K562 (cell line): Measurements from ENCODE around the gene USP16. TPM values are rescaled to one million over a fixed set of nuclear protein-coding genes. Genes with fewer than 3 reads are reported as not detected.

Source experiments
- BRD9 ChIP-seq: fragments of 450-650 bp; IDR thresholded peaks from 2 replicates; pipeline ENCODE4 v1.6.1; 2018; ENCODE audit warnings: low read depth; ENCODE audit not compliant: partially characterized antibody
- KAT2B ChIP-seq: IDR thresholded peaks from one replicate; pipeline ENCODE4 v1.6.1; 2012; ENCODE audit warnings: low read depth, mild to moderate bottlenecking, control low read depth, inconsistent platforms, low read length, moderate library complexity
- NUFIP1 ChIP-seq: fragments of 450-650 bp; IDR thresholded peaks from 2 replicates; pipeline ENCODE4 v1.6.1; 2018; ENCODE audit not compliant: partially characterized antibody
- PTBP1 ChIP-seq: fragments of 200-400 bp; formaldehyde crosslinking; IDR thresholded peaks from 2 replicates; pipeline ENCODE4 v1.6.1; 2017; ENCODE audit warnings: low read depth, low read length
- RBBP5 ChIP-seq: fragments of 200-600 bp; sonication (generic); IDR thresholded peaks from 2 replicates; pipeline ENCODE4 v1.6.1; 2012; ENCODE audit warnings: borderline replicate concordance, mild to moderate bottlenecking, low read length, control low read depth, inconsistent platforms; ENCODE audit not compliant: insufficient read depth, poor library complexity, severe bottlenecking
- REST ChIP-seq, 2 experiments: fragments of 450-650 bp; formaldehyde crosslinking in 1 of 2; IDR thresholded peaks; 2 replicates each; pipeline versions ENCODE4 v1.4.0 to v1.6.1; 2014 to 2020; ENCODE audit warnings: mild to moderate bottlenecking in 2 of 2, borderline replicate concordance in 1 of 2, low read depth in 1 of 2
- RUNX1 ChIP-seq: sonication (generic); IDR thresholded peaks from 2 replicates; pipeline ENCODE4 v1.6.1; 2016; ENCODE audit warnings: antibody characterized with exemption, low read depth
- STAG1 ChIP-seq: sonication (generic); formaldehyde crosslinking; IDR thresholded peaks from 2 replicates; pipeline ENCODE4 v1.5.0; 2020; ENCODE audit warnings: missing genetic modification reagents, borderline replicate concordance
- TAF7 ChIP-seq: fragments of 450-650 bp; IDR thresholded peaks from 2 replicates; pipeline ENCODE4 v1.6.1; 2016; ENCODE audit warnings: missing genetic modification characterization, missing compliant biosample characterization
- TSC22D4 ChIP-seq: fragments of 450-650 bp; IDR thresholded peaks from 2 replicates; pipeline ENCODE4 v1.6.1; 2016; ENCODE audit warnings: missing genetic modification characterization, missing biosample characterization, control low read depth
- ZC3H4 ChIP-seq: sonication (generic); formaldehyde crosslinking; IDR thresholded peaks from 2 replicates; pipeline ENCODE4 v1.9.0; 2021; ENCODE audit warnings: missing genetic modification reagents, borderline replicate concordance
- ZNF280A ChIP-seq: fragments of 450-650 bp; IDR thresholded peaks from 2 replicates; pipeline ENCODE4 v1.6.1; 2018; ENCODE audit warnings: mild to moderate bottlenecking, low read depth; ENCODE audit not compliant: partially characterized antibody
- ZNF696 ChIP-seq: fragments of 250-450 bp; sonication (Bioruptor Pico); conservative IDR thresholded peaks from 2 replicates; pipeline ENCODE4 v1.4.0; 2020; ENCODE audit warnings: mild to moderate bottlenecking, moderate library complexity
- polyA plus RNA-seq, 8 experiments: library from polyadenylated mRNA; depleted of rRNA in 4 of 8; stranded (reverse) in 5 of 8; unstranded in 3 of 8; fragments of >200 nt; fragmentation: Nextera tagmentation in 2 of 8; fragmentation: Illumina TruSeq in 1 of 8; extraction: Ambion mirVana in 2 of 8; extraction: Trizol in 1 of 8; gene quantifications; 2 replicates each; pipeline versions ENCODE4 v1.2.1 to v1.2.3, GENCODE V29; 2011 to 2014; ENCODE audit warnings: inconsistent platforms in 1 of 8, missing spikeins in 1 of 8
- total RNA-seq, 7 experiments: library from RNA; depleted of rRNA in 6 of 7; stranded (reverse); fragments of >200 nt in 6 of 7; fragmentation: Illumina TruSeq in 2 of 7; extraction: Trizol in 2 of 7; gene quantifications; 2 replicates each; pipeline versions ENCODE4 v1.2.1 to v1.2.3, GENCODE V29; 2011 to 2021; ENCODE audit warnings: low replicate concordance in 1 of 7
- TF ChIP-seq, protein P1 (sequence below): sonication (generic); formaldehyde crosslinking; IDR thresholded peaks from 2 replicates; pipeline ENCODE4 v1.8.1; 2023; ENCODE audit warnings: mild to moderate bottlenecking, missing genetic modification reagents

USP16 gene
- total and polyA plus RNA-seq, 9 of the 15 experiments (the other 6 are each of a cell fraction or from before 2014, with no cell fraction given): 38.4 to 90.9 (median 62.8) TPM

GRCh38 chr21:29002442-29003144 lies 21.9 kb upstream of the USP16 start (continued):
- TF ChIP-seq ZNF280A (no peak), PTBP1 (no peak), STAG1 (CRISPR knock-in tag) (no peak), TAF7 (tag) (peak; percentile 81), REST (IDR thresholded peaks at IDR 0.05; ENCODE audit: borderline replicate concordance) (no peak; the same call in 1 of the 2 replicates), REST (CRISPR knock-in tag; IDR thresholded peaks at IDR 0.05; ENCODE audit: low read depth) (peak; percentile 83), ZC3H4 (no peak), RBBP5 (peak; percentile 98), ZNF696 (CRISPR knock-in tag) (no peak), RUNX1 (peak; percentile 70; the same call in 1 of the 2 replicates), BRD9 (no peak), TSC22D4 (tag) (no peak), KAT2B (no peak), NUFIP1 (no peak)
- TF ChIP-seq, protein P1, sequence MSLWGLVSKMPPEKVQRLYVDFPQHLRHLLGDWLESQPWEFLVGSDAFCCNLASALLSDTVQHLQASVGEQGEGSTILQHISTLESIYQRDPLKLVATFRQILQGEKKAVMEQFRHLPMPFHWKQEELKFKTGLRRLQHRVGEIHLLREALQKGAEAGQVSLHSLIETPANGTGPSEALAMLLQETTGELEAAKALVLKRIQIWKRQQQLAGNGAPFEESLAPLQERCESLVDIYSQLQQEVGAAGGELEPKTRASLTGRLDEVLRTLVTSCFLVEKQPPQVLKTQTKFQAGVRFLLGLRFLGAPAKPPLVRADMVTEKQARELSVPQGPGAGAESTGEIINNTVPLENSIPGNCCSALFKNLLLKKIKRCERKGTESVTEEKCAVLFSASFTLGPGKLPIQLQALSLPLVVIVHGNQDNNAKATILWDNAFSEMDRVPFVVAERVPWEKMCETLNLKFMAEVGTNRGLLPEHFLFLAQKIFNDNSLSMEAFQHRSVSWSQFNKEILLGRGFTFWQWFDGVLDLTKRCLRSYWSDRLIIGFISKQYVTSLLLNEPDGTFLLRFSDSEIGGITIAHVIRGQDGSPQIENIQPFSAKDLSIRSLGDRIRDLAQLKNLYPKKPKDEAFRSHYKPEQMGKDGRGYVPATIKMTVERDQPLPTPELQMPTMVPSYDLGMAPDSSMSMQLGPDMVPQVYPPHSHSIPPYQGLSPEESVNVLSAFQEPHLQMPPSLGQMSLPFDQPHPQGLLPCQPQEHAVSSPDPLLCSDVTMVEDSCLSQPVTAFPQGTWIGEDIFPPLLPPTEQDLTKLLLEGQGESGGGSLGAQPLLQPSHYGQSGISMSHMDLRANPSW (CRISPR knock-in tag): 0 out of 2 replicates have a peak, but pooled peaks have one; percentile 57
